GM19193 (cell line): Measurements from ENCODE around the gene CFAP221.

Source experiments
- POLR2A ChIP-seq: IDR thresholded peaks from 4 replicates; pipeline ENCODE4 v1.6.1; 2011; ENCODE audit not compliant: insufficient read depth, insufficient read length; ENCODE audit errors: extremely low read depth

The CFAP221 gene

DNA sequence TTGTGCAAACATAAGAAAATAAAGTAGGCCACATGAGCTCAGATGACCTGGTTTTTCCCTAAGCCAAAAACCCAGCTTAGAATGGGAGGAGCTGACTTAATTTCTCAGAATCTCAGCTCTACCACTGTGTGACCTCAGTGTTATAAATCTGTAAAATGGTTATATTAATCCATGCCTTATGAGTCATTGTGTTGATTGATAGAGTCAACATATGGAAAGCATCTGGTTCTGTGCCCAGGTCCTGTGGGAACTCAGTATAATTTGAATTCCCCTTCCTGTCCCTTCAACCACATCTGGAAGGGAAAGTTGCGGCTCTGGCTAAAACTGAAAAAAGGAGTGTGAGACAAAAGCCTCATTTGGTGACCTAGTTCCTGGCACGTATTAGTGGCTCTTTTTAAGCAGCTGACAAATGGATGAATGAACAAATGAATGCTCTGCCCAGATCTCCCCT, 160.4 kb downstream of the CFAP221 start:
- no peak for TF ChIP-seq POLR2A

DNA sequence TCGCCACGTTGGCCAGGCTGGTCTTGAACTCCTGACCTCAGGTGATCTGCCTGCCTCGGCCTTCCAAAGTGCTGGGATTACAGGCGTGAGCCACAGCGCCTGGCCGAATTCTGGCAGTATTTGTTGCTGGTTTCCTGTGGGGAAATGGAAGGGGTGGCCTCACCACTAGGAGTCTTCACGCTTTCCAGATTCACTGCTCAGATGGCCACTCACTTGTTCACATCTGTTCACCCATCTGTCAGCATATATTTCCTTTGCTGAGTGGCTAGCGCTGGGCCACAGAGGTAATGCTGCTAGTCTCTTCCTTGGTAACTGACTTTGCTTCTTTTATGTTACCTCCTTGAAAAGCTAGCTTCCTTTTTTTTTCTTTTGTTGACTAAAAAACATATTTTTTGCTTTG, 162.0 kb downstream of the CFAP221 start:
- no peak for TF ChIP-seq POLR2A
